IPS DF 6.9 (cell line): ENCODE results near the gene FKBP15.

ENCODE experiments used
- DNase-seq: peaks from one replicate; pipeline ENCODE4 v3.0.0-alpha.2; 2013; ENCODE audit warnings: low read depth, low spot score
- H3K27ac ChIP-seq: one replicate; pipeline ENCODE4 v1.5.1; 2013; ENCODE audit warnings: low read length, control low read depth
- H3K27me3 ChIP-seq: 2 replicates; pipeline ENCODE4 v1.6.1; 2013; ENCODE audit warnings: mild to moderate bottlenecking, low read length; ENCODE audit not compliant: control insufficient read depth, insufficient read depth
- H3K36me3 ChIP-seq: 2 replicates; pipeline ENCODE4 v1.6.1; 2013; ENCODE audit warnings: low read length; ENCODE audit not compliant: control insufficient read depth, insufficient read depth
- H3K4me1 ChIP-seq: 2 replicates; pipeline ENCODE4 v1.6.1; 2013; ENCODE audit warnings: low read length; ENCODE audit not compliant: control insufficient read depth, insufficient read depth
- H3K4me3 ChIP-seq: 2 replicates; pipeline ENCODE4 v1.5.1; 2013; ENCODE audit warnings: mild to moderate bottlenecking, low read length
- H3K9me3 ChIP-seq: 2 replicates; pipeline ENCODE4 v1.6.1; 2013; ENCODE audit warnings: low read length, inconsistent platforms; ENCODE audit not compliant: control insufficient read depth, insufficient read depth
- WGBS: extraction: QIAGEN DNeasy Blood & Tissue Kit; methylation state at CpG from one replicate; pipeline ENCODE4 v1.1.7; 2013; ENCODE audit warnings: mixed read lengths, missing lambda C conversion rate; ENCODE audit not compliant: insufficient read length, insufficient coverage; 5-methylcytosine and 5-hydroxymethylcytosine counted together

Gene FKBP15

DNA sequence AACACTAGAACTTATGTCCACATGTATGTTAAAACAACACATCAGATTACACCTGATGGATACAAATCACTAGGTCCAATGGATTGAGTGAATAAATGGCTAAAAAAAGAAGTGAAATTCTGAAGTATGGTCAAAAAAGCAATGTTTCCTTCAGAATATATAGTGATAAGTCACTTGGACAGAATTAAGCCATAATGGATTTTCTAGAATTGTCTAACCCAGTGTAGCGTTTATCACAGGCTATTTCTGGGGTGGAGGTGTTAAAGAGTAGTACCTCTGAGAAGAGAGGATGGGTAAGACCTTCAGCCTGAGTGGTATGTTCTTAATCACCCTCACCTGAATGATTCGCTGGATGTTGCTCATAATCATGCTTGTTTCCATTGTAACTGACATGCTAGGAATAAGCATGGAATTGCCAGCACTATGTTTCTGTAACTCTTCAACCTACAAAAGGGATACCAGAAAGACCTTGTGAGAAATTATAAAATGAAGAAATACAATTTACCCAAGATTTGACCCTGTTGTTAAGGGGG lies 37.1 kb downstream of the FKBP15 start:
- Histone ChIP-seq H3K36me3 (peaks cover 17% of the 10 kb centered on the region; the same call in 1 of the 2 replicates), H3K9me3 (no peaks in the 10 kb centered on the region), H3K27me3 (no peaks in the 10 kb centered on the region), H3K4me3 (no peak overlapping the region), H3K4me1 (no peaks in the 10 kb centered on the region), H3K27ac (no peak overlapping the region)
- no peak for DNase-seq
- WGBS: no CpG with 5 or more reads among the region's 2 CpGs

DNA sequence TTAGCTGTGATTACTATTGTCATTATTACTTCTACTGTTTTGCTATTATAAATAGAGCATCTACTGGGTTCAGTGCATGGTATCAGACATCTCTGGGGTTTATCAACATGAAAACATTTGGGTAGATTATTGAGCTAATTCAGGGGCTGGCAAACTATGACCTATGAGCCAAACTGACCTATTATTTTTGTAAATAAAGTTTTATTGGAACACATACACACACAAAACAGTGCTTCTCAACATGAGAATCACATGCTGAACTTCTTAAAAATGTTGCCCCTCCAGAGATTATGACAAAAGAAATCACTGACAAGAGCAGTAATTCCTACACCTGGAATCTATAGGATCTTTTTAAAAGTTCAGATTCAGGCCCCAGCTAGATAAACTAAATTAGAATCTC lies 39.9 kb downstream of the FKBP15 start:
- Histone ChIP-seq H3K4me3 (no peak overlapping the region), H3K9me3 (no peaks in the 10 kb centered on the region), H3K36me3 (peaks cover 18% of the 10 kb centered on the region; the same call in 1 of the 2 replicates), H3K27me3 (no peaks in the 10 kb centered on the region), H3K4me1 (no peaks in the 10 kb centered on the region), H3K27ac (no peak overlapping the region)
- no peak for DNase-seq

GRCh38 chr9:113179839-113180238 lies 41.2 kb downstream of the FKBP15 start:
- H3K4me1 ChIP-seq: no peaks in the 10 kb centered on the region
- H3K9me3 ChIP-seq: no peaks in the 10 kb centered on the region
- peaks cover 13% of the 10 kb centered on the region; the same call in 1 of the 2 replicates for H3K36me3 ChIP-seq
- no peaks in the 10 kb centered on the region for H3K27me3 ChIP-seq
- WGBS: no CpG with 5 or more reads among the region's 1 CpG
- H3K4me3 ChIP-seq: no peak overlapping the region
- no peak for DNase-seq
- no peak overlapping the region for H3K27ac ChIP-seq

DNA sequence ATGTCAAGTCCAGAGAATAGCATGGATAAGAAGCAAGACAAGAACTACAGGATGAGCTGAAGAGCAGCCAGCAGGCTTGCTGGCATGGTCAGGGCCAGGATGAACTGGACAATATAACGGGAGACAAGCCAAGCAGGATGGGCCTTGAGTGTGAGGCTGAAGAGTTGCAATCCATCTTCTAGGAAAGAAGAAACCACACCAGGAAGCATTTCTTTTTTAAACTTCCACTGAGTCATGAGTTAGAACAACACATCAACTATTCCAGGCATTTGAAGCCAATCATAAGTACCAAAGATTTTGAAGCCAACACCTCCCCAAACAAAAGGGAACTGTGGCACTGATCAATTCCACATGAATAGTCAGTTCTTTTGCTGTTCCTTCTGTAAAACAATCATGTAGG lies 43.0 kb downstream of the FKBP15 start:
- Histone ChIP-seq H3K27me3 (no peaks in the 10 kb centered on the region), H3K9me3 (no peaks in the 10 kb centered on the region), H3K36me3 (peaks cover 15% of the 10 kb centered on the region; the same call in 1 of the 2 replicates), H3K4me1 (no peaks in the 10 kb centered on the region), H3K27ac (no peak overlapping the region), H3K4me3 (no peak overlapping the region)
- DNase-seq: no peak
- WGBS: no CpG with 5 or more reads among the region's 1 CpG

DNA sequence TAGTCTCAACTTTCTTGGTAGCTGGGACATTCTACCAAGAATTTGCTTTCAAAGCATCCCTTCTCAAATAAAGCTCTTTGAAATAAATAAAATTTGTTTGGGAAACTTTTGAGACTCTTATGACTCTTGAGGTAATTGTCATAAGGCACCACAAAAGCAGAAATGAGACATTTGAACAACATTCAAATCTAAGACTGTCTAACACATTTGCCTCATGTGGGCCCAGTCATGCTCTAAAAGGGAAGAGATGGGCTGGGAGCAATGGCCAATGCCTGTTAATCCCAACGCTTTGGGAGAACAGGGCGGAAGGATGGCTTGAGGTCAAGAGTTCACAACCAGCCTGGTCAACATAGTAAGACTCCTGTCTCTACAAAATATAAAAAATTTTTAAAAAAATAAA lies 43.8 kb downstream of the FKBP15 start:
- H3K27ac ChIP-seq: no peak overlapping the region
- no CpG with 5 or more reads among the region's 2 CpGs for WGBS
- DNase-seq: no peak
- no peaks in the 10 kb centered on the region for H3K27me3 ChIP-seq
- H3K4me1 ChIP-seq: no peaks in the 10 kb centered on the region
- peaks cover 8% of the 10 kb centered on the region; the same call in 1 of the 2 replicates for H3K36me3 ChIP-seq
- H3K4me3 ChIP-seq: no peak overlapping the region
- H3K9me3 ChIP-seq: no peaks in the 10 kb centered on the region

GRCh38 chr9:113176803-113177202 lies 44.3 kb downstream of the FKBP15 start:
- Histone ChIP-seq H3K36me3 (peaks cover 7% of the 10 kb centered on the region; the same call in 1 of the 2 replicates), H3K4me3 (no peak overlapping the region), H3K27me3 (no peaks in the 10 kb centered on the region), H3K4me1 (no peaks in the 10 kb centered on the region), H3K9me3 (no peaks in the 10 kb centered on the region), H3K27ac (no peak overlapping the region)
- no CpG with 5 or more reads among the region's 6 CpGs for WGBS
- DNase-seq: no peak

- no peaks in the 10 kb centered on the region for H3K9me3 ChIP-seq
- H3K27ac ChIP-seq: no peak overlapping the region
- no peaks in the 10 kb centered on the region for H3K27me3 ChIP-seq
- no peak overlapping the region for H3K4me3 ChIP-seq
- H3K36me3 ChIP-seq: peaks cover 20% of the 10 kb centered on the region; the same call in 1 of the 2 replicates
- H3K4me1 ChIP-seq: no peaks in the 10 kb centered on the region
- DNase-seq: no peak
- no CpG with 5 or more reads among the region's 3 CpGs for WGBS
Measured at GRCh38 chr9:113173341-113173740, 47.7 kb downstream of the FKBP15 start.

DNA sequence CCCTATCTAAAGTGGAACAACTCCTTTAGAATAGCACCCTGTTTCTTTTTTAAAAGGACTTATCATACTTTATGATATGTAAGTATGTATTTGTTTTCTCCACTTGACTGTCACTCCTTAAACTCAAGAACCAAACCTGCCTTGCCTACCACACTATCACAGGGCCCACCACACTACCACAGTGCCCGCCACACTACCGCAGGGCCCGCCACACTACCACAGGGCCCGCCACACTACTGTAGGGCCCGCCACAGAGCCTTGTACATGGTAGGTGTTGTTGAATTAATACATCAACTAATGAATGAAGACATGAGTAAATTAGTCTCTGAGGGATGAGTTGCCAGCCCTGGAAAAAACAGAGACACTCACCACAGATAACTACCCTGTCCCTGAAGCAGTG lies 52.3 kb downstream of the FKBP15 start:
- H3K36me3 ChIP-seq: peaks cover 24% of the 10 kb centered on the region; the same call in 1 of the 2 replicates
- no peak overlapping the region for H3K27ac ChIP-seq
- no peak overlapping the region for H3K4me3 ChIP-seq
- DNase-seq: no peak
- no peaks in the 10 kb centered on the region for H3K27me3 ChIP-seq
- no peaks in the 10 kb centered on the region for H3K9me3 ChIP-seq
- H3K4me1 ChIP-seq: no peaks in the 10 kb centered on the region
- WGBS: no CpG with 5 or more reads among the region's 5 CpGs

DNA sequence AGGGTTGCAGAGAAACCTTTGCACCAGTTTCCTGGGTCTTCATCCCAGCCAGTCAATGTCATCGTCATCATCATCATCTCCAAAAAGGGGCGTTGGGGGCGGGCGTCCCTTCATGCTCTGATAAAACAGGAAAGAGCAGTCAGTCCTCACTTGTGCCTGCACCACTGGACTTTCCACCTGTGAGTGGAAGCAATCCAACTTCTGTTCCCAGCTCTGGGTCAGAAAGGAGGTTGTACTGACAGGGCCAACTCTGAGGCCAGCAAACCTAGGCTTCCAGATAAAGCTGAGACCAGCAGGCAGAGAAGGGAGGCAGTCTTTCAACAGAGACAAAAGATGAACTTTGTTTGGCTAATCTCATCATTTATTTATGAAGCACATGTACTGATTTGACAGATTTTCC lies 55.0 kb downstream of the FKBP15 start:
- Histone ChIP-seq H3K27ac (no peak overlapping the region), H3K4me1 (peaks cover 4% of the 10 kb centered on the region), H3K36me3 (peaks cover 22% of the 10 kb centered on the region; the same call in 1 of the 2 replicates), H3K27me3 (no peaks in the 10 kb centered on the region), H3K4me3 (no peak overlapping the region), H3K9me3 (no peaks in the 10 kb centered on the region)
- WGBS: no CpG with 5 or more reads among the region's 4 CpGs
- no peak for DNase-seq

- peaks cover 17% of the 10 kb centered on the region; the same call in 1 of the 2 replicates for H3K36me3 ChIP-seq
- no peak for DNase-seq
- peaks cover 4% of the 10 kb centered on the region for H3K4me1 ChIP-seq
- WGBS: no CpG with 5 or more reads among the region's 4 CpGs
- no peaks in the 10 kb centered on the region for H3K27me3 ChIP-seq
- H3K4me3 ChIP-seq: no peak overlapping the region
- no peaks in the 10 kb centered on the region for H3K9me3 ChIP-seq
- no peak overlapping the region for H3K27ac ChIP-seq
Measured at GRCh38 chr9:113164536-113165300, 56.4 kb downstream of the FKBP15 start.

GRCh38 chr9:113163001-113163400 lies 58.1 kb downstream of the FKBP15 start:
- H3K27ac ChIP-seq: no peak overlapping the region
- H3K4me3 ChIP-seq: no peak overlapping the region
- WGBS: no CpG with 5 or more reads among the region's 3 CpGs
- H3K4me1 ChIP-seq: peaks cover 4% of the 10 kb centered on the region
- H3K9me3 ChIP-seq: no peaks in the 10 kb centered on the region
- H3K27me3 ChIP-seq: no peaks in the 10 kb centered on the region
- peaks cover 6% of the 10 kb centered on the region; the same call in 1 of the 2 replicates for H3K36me3 ChIP-seq
- no peak for DNase-seq
